Heart left ventricle (tissue), 16 donors: Measurements from ENCODE around the gene PHACTR3. TPM values are rescaled to one million over a fixed set of nuclear protein-coding genes. Genes with fewer than 3 reads are reported as not detected.
"Not testable (repeated sequence)": the region's sequence is repeated elsewhere in the genome, so short reads cannot be mapped to it uniquely, and the experiment has no call there.

Experiments used
- ATAC-seq, 4 donors: fragments of 200-7000 bp; cut with Tn5 transposase; one replicate each; pipeline ENCODE4 v1.9.1; 2020 to 2022; ENCODE audit warnings: moderate library complexity in 4 of 4, mild to moderate bottlenecking in 3 of 4, moderate number of reproducible peaks in 1 of 4
- DNase-seq, 5 donors: peaks; one replicate each; pipeline ENCODE4 v3.0.0-alpha.2; 2020
- H3K27ac ChIP-seq, 12 donors: fragments of 200-600 bp; sonication (generic) in 4 of 12; one replicate each; pipeline versions ENCODE4 v1.5.0 to v1.8.0; 2016 to 2022; ENCODE audit warnings: mild to moderate bottlenecking in 2 of 12
- H3K27me3 ChIP-seq, 9 donors: fragments of 200-600 bp; sonication (generic) in 2 of 9; one replicate each; pipeline versions ENCODE4 v1.5.1 to v1.8.0; 2016 to 2022; ENCODE audit warnings: mild to moderate bottlenecking in 3 of 9
- H3K36me3 ChIP-seq, 9 donors: fragments of 200-600 bp; sonication (generic) in 2 of 9; one replicate each; pipeline versions ENCODE4 v1.5.0 to v1.8.0; 2018 to 2022; ENCODE audit warnings: mild to moderate bottlenecking in 2 of 9
- H3K4me1 ChIP-seq, 12 donors: fragments of 200-600 bp; sonication (generic) in 4 of 12; one replicate each; pipeline versions ENCODE4 v1.5.0 to v1.8.0; 2016 to 2022; ENCODE audit warnings: mild to moderate bottlenecking in 3 of 12
- H3K4me3 ChIP-seq, 12 donors: fragments of 200-600 bp; sonication (generic) in 4 of 12; one replicate each; pipeline versions ENCODE4 v1.5.0 to v1.8.0; 2017 to 2022; ENCODE audit warnings: mild to moderate bottlenecking in 9 of 12, moderate library complexity in 4 of 12
- H3K9me3 ChIP-seq, 12 donors: fragments of 200-600 bp; sonication (generic) in 4 of 12; one replicate each; pipeline versions ENCODE4 v1.5.0 to v1.8.0; 2016 to 2022; ENCODE audit warnings: mild to moderate bottlenecking in 1 of 12
- CTCF ChIP-seq, 12 donors: fragments of 200-600 bp; sonication (generic) in 4 of 12; IDR thresholded peaks; one replicate each; pipeline versions ENCODE4 v1.5.0 to v1.8.0; 2018 to 2022; ENCODE audit warnings: antibody characterized with exemption in 12 of 12, mild to moderate bottlenecking in 5 of 12
- POLR2A ChIP-seq, 2 donors: fragments of 450-650 bp; IDR thresholded peaks; one replicate each; pipeline ENCODE4 v1.6.1; 2017; ENCODE audit warnings: antibody characterized with exemption in 2 of 2, mild to moderate bottlenecking in 2 of 2, moderate library complexity in 2 of 2
- WGBS, 4 donors: extraction: QIAGEN DNeasy Blood & Tissue Kit in 2 of 4; methylation state at CpG; one replicate each; pipeline versions ENCODE4 v1.1.5 to v1.1.7; 2013 to 2018; 5-methylcytosine and 5-hydroxymethylcytosine counted together
- intact Hi-C, 10 donors: fragments of 100-400 bp; cut with DNase I; formaldehyde crosslinking; loops; one replicate each; pipeline versions ENCODE4 v1.11.1 to v1.14.2; 2022
- polyA plus RNA-seq, 2 donors: library from polyadenylated mRNA; stranded (reverse); fragments of 200-250 nt; gene quantifications; one replicate each; pipeline ENCODE4 v1.2.3, GENCODE V29; 2013
- total RNA-seq, 9 donors: library from RNA; depleted of rRNA in 2 of 9; stranded (reverse); fragments of >200 nt in 2 of 9; fragmentation: NEBNext Ultra II Directional in 3 of 9; extraction: Animal tissue kit (Norgen Biotek cat#: 25700) in 3 of 9; gene quantifications; one replicate each; pipeline versions ENCODE4 v1.1.0 to v1.2.4, GENCODE V29; 2016 to 2023
- donor health status: ischemic (EF 13 %, LVEDD 7.1; RV severe dilation, severe dysfunction).
- donor health status: healthy with polysubstance abuse.
- donor health status: DM: no; HTN: yes; CAD: no.
- donor health status: DM: no; HTN: no; CAD: no.
- donor health status: ischemic (EF 25% LVEDD 6.9; RV normal size, moderate dysfunction).
- donor health status: ischemic (EF 25% LVEDD 5.7; RV mildly dilated, moderate dysfunction).
- donor health status: healthy.
- donor health status: DM: yes; HTN: yes; CAD: no.
- donor health status: ischemic (EF 35%, LVEDD 5.7; RV mildly dilated, moderate dysfunction).
- donor health status: nonischemic (EF 11% LVEDD 7.7; RV severe dilation, severe dysfunction).
- donor health status: DM: yes; HTN: yes; CAD: no.
- donor health status: PGD.
- donor health status: ischemic (EF 29% LVEDD 5.4; RV normal size, mild dysfunction).
- donor health status: nonischemic (EF 23%, LVEDD 6.1; RV moderate dilation, normal function).

PHACTR3 gene
- total and polyA plus RNA-seq, 11 donors = 0.19 to 14.6 (median 3.5) TPM

GRCh38 chr20:59848182-59848581 is 243.8 kb downstream of the PHACTR3 start:
- Histone ChIP-seq H3K4me1 (no peaks in the 10 kb centered on the region), H3K27me3 (no peaks in the 10 kb centered on the region), H3K27ac (no peak overlapping the region), H3K4me3 (no peak overlapping the region), H3K36me3 (peaks cover 0 to 3% (median 0%) of the 10 kb centered on the region in 9 donors), H3K9me3 (no peaks in the 10 kb centered on the region)
- WGBS, 4 donors = 47 to 75% (median 64%) methylated on average over 2 of the region's 2 CpGs
- DNase-seq (no peak), ATAC-seq (peak in 1 of 4 donors; percentile 20)
- no peak for TF ChIP-seq CTCF (IDR thresholded peaks at IDR 0.05)
- TF ChIP-seq POLR2A (IDR thresholded peaks at IDR 0.05) = no peak
- intact Hi-C loops = loop anchor here in 5 of 10 donors (2.0 to 5.0 kb wide), 3 partner anchors 63 to 66 kb away; no protein-coding TSS in a partner anchor

- no peak overlapping the region for H3K27ac ChIP-seq
- ATAC-seq (peak in 1 of 4 donors; percentile 20), DNase-seq (no peak)
- H3K9me3 ChIP-seq = no peaks in the 10 kb centered on the region
- 67 to 72% (median 71%) methylated on average over 7 of the region's 7 CpGs for WGBS, 4 donors
- intact Hi-C loops = loop anchor here in 5 of 10 donors (1.0 to 2.0 kb wide), 2 partner anchors 67 kb away; no protein-coding TSS in a partner anchor
- H3K27me3 ChIP-seq = no peaks in the 10 kb centered on the region
- TF ChIP-seq POLR2A (IDR thresholded peaks at IDR 0.05) = no peak
- peak; percentile 62 to 78 (median 72) for TF ChIP-seq CTCF (IDR thresholded peaks at IDR 0.05)
- no peaks in the 10 kb centered on the region for H3K4me1 ChIP-seq
- peaks cover 0 to 3% (median 0%) of the 10 kb centered on the region in 9 donors for H3K36me3 ChIP-seq
- H3K4me3 ChIP-seq = no peak overlapping the region
Observed at GRCh38 chr20:59850018-59850641, 245.8 kb downstream of the PHACTR3 start.

- intact Hi-C loops, H3K36me3 ChIP-seq, H3K4me3 ChIP-seq, H3K27me3 ChIP-seq, ATAC-seq, H3K27ac ChIP-seq, H3K4me1 ChIP-seq, DNase-seq: not testable (repeated sequence)
- WGBS, 4 donors = 100% methylated on average over 1 of the region's 1 CpG
- peaks cover 0 to 20% (median 7%) of the 10 kb centered on the region in 12 donors for H3K9me3 ChIP-seq
Observed at GRCh38 chr20:59856526-59856925, 252.2 kb downstream of the PHACTR3 start.

GRCh38 chr20:59856941-59857340 is 252.6 kb downstream of the PHACTR3 start:
- WGBS, 4 donors = 92 to 97% (median 94%) methylated on average over 5 of the region's 5 CpGs
- ATAC-seq, H3K4me1 ChIP-seq, H3K4me3 ChIP-seq, H3K36me3 ChIP-seq, DNase-seq, intact Hi-C loops, H3K27me3 ChIP-seq, H3K27ac ChIP-seq: not testable (repeated sequence)
- H3K9me3 ChIP-seq = peaks cover 0 to 20% (median 7%) of the 10 kb centered on the region in 12 donors

GRCh38 chr20:59857966-59858365 is 253.6 kb downstream of the PHACTR3 start:
- intact Hi-C loops = no loop called here
- DNase-seq = no peak

More at GRCh38 chr20:59857966-59858365, 253.6 kb downstream of the PHACTR3 start:
- H3K4me1 ChIP-seq = no peaks in the 10 kb centered on the region
- no peak overlapping the region for H3K4me3 ChIP-seq
- ATAC-seq = no peak
- H3K27me3 ChIP-seq = no peaks in the 10 kb centered on the region
- H3K9me3 ChIP-seq = peaks cover 0 to 20% (median 7%) of the 10 kb centered on the region in 12 donors
- WGBS, 4 donors = 89 to 97% (median 93%) methylated on average over 2 of the region's 2 CpGs
- TF ChIP-seq POLR2A (IDR thresholded peaks at IDR 0.05) = no peak
- no peak for TF ChIP-seq CTCF (IDR thresholded peaks at IDR 0.05)
- H3K36me3 ChIP-seq = peaks cover 0 to 3% (median 0%) of the 10 kb centered on the region in 9 donors
- no peak overlapping the region for H3K27ac ChIP-seq
